Esophagus muscularis mucosa (tissue), 4 donors: ENCODE measurements around the gene PSMB8.

ENCODE experiments used
- CTCF ChIP-seq, 3 experiments: fragments of 200-600 bp in 2 of 3; fragments of 450-650 bp in 1 of 3; sonication (generic) in 2 of 3; IDR thresholded peaks; one replicate each; pipeline ENCODE4 v1.5.1; 2017 to 2019; ENCODE audit warnings: antibody characterized with exemption in 3 of 3, mild to moderate bottlenecking in 2 of 3, moderate library complexity in 1 of 3
- EP300 ChIP-seq: sonication (generic); formaldehyde crosslinking; IDR thresholded peaks from one replicate; pipeline ENCODE4 v1.6.1; 2017; ENCODE audit warnings: antibody characterized with exemption
- POLR2AphosphoS5 ChIP-seq, 2 donors: sonication (generic); formaldehyde crosslinking; IDR thresholded peaks; one replicate each; pipeline ENCODE4 v1.6.1; 2017; ENCODE audit warnings: antibody characterized with exemption in 2 of 2

DNA sequence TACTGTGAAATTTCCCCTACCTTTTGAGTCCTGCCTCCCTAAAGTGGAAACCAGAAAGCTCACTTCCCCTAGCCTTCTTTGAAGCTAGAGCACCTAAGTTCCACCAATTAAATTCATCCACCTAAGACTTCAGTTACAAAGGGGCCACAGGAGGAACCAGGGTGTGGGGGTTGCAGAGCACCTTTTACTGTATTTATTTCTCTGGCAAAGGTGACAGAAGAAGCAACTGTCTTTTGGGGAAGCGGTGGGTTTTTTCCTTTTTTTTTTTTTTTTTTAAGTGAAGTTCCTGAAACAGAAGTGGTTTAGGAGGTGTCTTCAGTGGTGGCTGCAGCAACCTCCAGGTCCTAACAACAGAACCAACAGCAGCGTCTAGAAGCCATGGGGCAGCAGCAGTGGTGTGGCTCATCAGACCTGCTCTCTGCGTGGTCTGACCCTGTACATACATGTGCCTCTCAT is 23.2 kb upstream of the PSMB8 start:
- TF ChIP-seq CTCF (IDR thresholded peaks at IDR 0.05) (no peak), POLR2AphosphoS5 (IDR thresholded peaks at IDR 0.05) (no peak), EP300 (no peak)
